Fibroblast of lung (primary cell): Measurements from ENCODE around the gene ACSS1. TPM values are rescaled to one million over a fixed set of nuclear protein-coding genes. Genes with fewer than 3 reads are reported as not detected.

Source experiments
- DNase-seq, 2 donors: peaks; one replicate each; pipeline versions ENCODE4 v3.0.0 to v3.0.0-alpha.2; 2010; ENCODE audit warnings: low read depth in 2 of 2
- H2AFZ ChIP-seq: 2 replicates; pipeline ENCODE4 v1.5.1; 2012; ENCODE audit warnings: low read length, control low read depth, inconsistent platforms
- H3K27ac ChIP-seq: 2 replicates; pipeline ENCODE4 v1.5.1; 2011; ENCODE audit warnings: low read length, control low read depth; ENCODE audit not compliant: insufficient read depth
- H3K27me3 ChIP-seq: 2 replicates; pipeline ENCODE4 v1.5.1; 2011; ENCODE audit warnings: mild to moderate bottlenecking, low read length; ENCODE audit not compliant: control insufficient read depth, insufficient read depth
- H3K36me3 ChIP-seq: 2 replicates; pipeline ENCODE4 v1.5.1; 2011; ENCODE audit warnings: low read length; ENCODE audit not compliant: control insufficient read depth, insufficient read depth
- H3K4me1 ChIP-seq: 2 replicates; pipeline ENCODE4 v1.5.1; 2011; ENCODE audit warnings: low read length; ENCODE audit not compliant: control insufficient read depth, insufficient read depth; ENCODE audit errors: extremely low read depth
- H3K4me2 ChIP-seq: 2 replicates; pipeline ENCODE4 v1.5.1; 2011; ENCODE audit warnings: low read length, control low read depth; ENCODE audit not compliant: insufficient read depth; ENCODE audit errors: extremely low read depth
- H3K4me3 ChIP-seq, 4 experiments: fragments of 200-600 bp in 1 of 4; sonication (generic) in 1 of 4; replicated peaks in 1 of 4; 2 replicates each; pipeline ENCODE4 v1.5.1; 2011 to 2016; ENCODE audit warnings: low read length in 4 of 4, low read depth in 3 of 4, mild to moderate bottlenecking in 3 of 4, control low read depth in 2 of 4, inconsistent platforms in 1 of 4, mixed read lengths in 1 of 4; ENCODE audit not compliant: insufficient read depth in 1 of 4; ENCODE audit errors: control extremely low read depth in 1 of 4
- H3K79me2 ChIP-seq: 2 replicates; pipeline ENCODE4 v1.5.1; 2012; ENCODE audit warnings: mild to moderate bottlenecking, low read length, inconsistent platforms; ENCODE audit not compliant: control insufficient read depth, insufficient read depth
- H3K9ac ChIP-seq: 2 replicates; pipeline ENCODE4 v1.5.1; 2011; ENCODE audit warnings: mild to moderate bottlenecking, low read length, control low read depth; ENCODE audit not compliant: insufficient read depth
- H3K9me3 ChIP-seq: 2 replicates; pipeline ENCODE4 v1.5.1; 2012; ENCODE audit warnings: low read depth, low read length; ENCODE audit not compliant: control insufficient read depth, insufficient read depth
- H4K20me1 ChIP-seq: 2 replicates; pipeline ENCODE4 v1.5.1; 2011; ENCODE audit warnings: low read length; ENCODE audit not compliant: control insufficient read depth, insufficient read depth; ENCODE audit errors: extremely low read depth
- EZH2 ChIP-seq: IDR thresholded peaks from 2 replicates; pipeline ENCODE4 v1.5.1; 2012; ENCODE audit warnings: low read length, control low read depth, mild to moderate bottlenecking; ENCODE audit errors: missing control alignments
- polyA plus RNA-seq, 2 donors: library from polyadenylated mRNA; depleted of rRNA in 1 of 2; stranded (reverse) in 1 of 2; unstranded in 1 of 2; fragments of >200 nt; gene quantifications; 2 replicates each; pipeline ENCODE4 v1.2.1, GENCODE V29; 2011 to 2012; ENCODE audit warnings: missing spikeins in 1 of 2
- total RNA-seq: library from RNA; depleted of rRNA; stranded (reverse); fragments of >200 nt; gene quantifications from 2 replicates; pipeline ENCODE4 v1.2.1, GENCODE V29; 2014
- TF ChIP-seq, protein P1 (sequence below), 2 donors: IDR thresholded peaks in 1 of 2; conservative IDR thresholded peaks in 1 of 2; 1 replicate in 1 of 2; 2 replicates in 1 of 2; pipeline ENCODE4 v1.5.1; 2011 to 2012; ENCODE audit warnings: low read length in 2 of 2, control low read depth in 1 of 2, inconsistent platforms in 1 of 2, low read depth in 1 of 2, mild to moderate bottlenecking in 1 of 2

ACSS1 gene
- total and polyA plus RNA-seq, 2 donors (not counting 1 experiment from before 2014, with no cell fraction given) = 1.3 to 3.4 TPM

DNA sequence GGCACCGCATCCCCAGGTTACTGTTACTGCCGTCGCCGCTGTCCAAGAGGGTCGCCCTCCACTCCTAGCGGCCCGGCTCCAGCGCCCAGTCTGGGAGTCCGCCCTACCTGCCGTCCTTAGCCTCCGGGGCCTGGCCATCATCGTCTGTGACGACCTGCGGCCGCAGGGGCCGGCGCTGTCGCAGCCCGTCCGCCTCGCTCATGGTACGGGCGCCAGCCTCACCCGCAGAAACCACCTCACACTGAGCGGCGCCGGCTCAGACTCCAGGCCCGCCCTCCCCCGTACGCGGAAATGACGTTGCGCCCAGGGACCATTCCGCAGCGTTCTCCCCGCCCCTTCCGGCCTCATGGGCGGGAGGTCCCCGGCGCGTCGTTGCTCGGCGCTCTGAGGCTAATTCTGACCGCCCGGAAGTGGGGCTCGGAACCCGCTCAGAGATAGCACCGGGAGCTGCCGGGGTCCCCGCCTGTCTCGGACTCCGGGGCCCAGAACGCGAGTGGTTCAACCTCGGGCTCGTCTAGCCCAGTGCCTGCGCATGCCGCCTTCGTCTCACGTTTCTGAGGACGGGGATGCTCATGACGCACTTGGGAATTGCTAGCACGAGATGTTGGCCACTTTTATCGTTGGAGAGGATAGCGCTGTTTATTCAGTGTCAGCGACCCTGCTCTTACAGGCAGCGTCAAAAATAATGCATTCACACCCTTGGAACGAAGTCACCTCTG, 65.3 kb downstream of the ACSS1 start, which contains the start of gene APMAP:
TSS of gene APMAP (minus strand) at position 265 of the 719 bp plus-strand sequence. CDS start at position 202, 63 bp downstream.
- H3K36me3 ChIP-seq = no peaks in the 10 kb centered on the region
- H3K4me1 ChIP-seq = no peaks in the 10 kb centered on the region
- peak within 1 kb of the TSS; percentile 83 for H3K4me2 ChIP-seq
- DNase-seq = peak; percentile 88 to 89
- no peak for TF ChIP-seq EZH2
- TF ChIP-seq, protein P1, sequence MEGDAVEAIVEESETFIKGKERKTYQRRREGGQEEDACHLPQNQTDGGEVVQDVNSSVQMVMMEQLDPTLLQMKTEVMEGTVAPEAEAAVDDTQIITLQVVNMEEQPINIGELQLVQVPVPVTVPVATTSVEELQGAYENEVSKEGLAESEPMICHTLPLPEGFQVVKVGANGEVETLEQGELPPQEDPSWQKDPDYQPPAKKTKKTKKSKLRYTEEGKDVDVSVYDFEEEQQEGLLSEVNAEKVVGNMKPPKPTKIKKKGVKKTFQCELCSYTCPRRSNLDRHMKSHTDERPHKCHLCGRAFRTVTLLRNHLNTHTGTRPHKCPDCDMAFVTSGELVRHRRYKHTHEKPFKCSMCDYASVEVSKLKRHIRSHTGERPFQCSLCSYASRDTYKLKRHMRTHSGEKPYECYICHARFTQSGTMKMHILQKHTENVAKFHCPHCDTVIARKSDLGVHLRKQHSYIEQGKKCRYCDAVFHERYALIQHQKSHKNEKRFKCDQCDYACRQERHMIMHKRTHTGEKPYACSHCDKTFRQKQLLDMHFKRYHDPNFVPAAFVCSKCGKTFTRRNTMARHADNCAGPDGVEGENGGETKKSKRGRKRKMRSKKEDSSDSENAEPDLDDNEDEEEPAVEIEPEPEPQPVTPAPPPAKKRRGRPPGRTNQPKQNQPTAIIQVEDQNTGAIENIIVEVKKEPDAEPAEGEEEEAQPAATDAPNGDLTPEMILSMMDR (conservative IDR thresholded peaks at IDR 0.05 in 1 of 2, IDR thresholded peaks at IDR 0.05 in 1 of 2; ENCODE audit: low read depth in 1 of 2, low read length in 2 of 2) = no peak
- H3K27me3 ChIP-seq = peaks cover 5% of the 10 kb centered on the region
- H3K9ac ChIP-seq = peak within 1 kb of the TSS; percentile 93
- H3K9me3 ChIP-seq = no peaks in the 10 kb centered on the region
- peak within 1 kb of the TSS; percentile 92 for H2AFZ ChIP-seq
- no peaks in the 10 kb centered on the region for H4K20me1 ChIP-seq
- H3K79me2 ChIP-seq = peaks cover 20% of the 10 kb centered on the region
- H3K27ac ChIP-seq = peak within 1 kb of the TSS; percentile 97
- peak within 1 kb of the TSS; percentile 61 to 84 (median 78) for H3K4me3 ChIP-seq

DNA sequence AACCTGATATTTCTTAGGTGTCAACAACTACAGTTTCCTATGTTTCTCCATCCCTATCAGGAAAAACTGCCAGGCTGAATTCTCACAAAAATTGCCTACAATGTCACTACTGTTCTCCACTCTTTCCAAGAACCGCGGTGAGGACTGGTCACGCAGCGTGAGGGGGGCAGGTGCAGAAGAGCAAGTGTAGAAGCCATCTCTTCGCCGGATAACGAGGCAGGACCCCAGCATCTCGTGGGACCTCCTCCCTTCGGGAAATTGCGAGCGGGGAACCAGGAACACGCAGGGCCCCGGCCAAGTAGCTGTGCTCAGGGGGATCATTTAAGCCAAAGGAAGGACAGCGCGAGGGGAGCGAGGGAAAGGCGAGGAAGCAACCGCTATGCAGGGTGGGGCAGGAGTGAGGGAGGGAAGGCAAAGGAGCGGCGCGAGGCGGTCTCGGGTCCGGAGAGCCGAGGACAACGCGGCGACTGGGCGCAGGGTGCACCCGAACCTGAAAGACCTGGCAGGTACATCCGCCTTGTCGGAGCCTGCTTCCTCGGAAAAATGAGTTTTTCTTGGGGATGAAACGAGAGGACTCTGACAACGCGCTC, 65.9 kb downstream of the ACSS1 start:
- Histone ChIP-seq H3K4me2 (peak overlapping the region; percentile 83), H2AFZ (peak overlapping the region; percentile 84), H3K9me3 (no peaks in the 10 kb centered on the region), H3K79me2 (peaks cover 22% of the 10 kb centered on the region), H3K36me3 (no peaks in the 10 kb centered on the region), H3K27ac (peak overlapping the region; percentile 97), H3K27me3 (peaks cover 2% of the 10 kb centered on the region), H3K9ac (peak overlapping the region; percentile 93), H4K20me1 (no peaks in the 10 kb centered on the region), H3K4me3 (peak overlapping the region; percentile 61 to 84 (median 78)), H3K4me1 (no peaks in the 10 kb centered on the region)
- DNase-seq = peak in 1 of 2 donors; percentile 9
- no peak for TF ChIP-seq EZH2
- TF ChIP-seq, protein P1 (conservative IDR thresholded peaks at IDR 0.05 in 1 of 2, IDR thresholded peaks at IDR 0.05 in 1 of 2; ENCODE audit: low read depth in 1 of 2, low read length in 2 of 2) = no peak

DNA sequence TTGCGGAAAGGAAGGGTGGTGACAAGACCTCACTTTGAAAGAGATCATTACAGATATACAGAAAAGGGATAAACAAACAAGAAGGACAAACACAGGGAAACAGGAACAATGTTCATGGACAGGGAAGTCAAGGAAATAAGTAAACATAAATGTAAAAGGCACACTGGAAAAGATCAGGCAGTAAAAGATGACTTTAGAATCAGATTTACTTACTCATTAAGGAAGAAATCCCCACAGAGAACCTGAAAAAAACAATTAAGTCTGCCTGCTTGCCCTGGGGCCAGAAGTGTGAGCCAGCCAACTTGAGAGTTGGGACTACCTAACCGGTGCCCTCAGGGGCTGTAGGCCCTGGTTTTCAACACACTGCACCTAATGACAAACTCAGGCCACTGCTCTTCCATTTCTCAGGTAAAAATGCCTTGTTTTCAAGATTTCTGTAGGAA, 67.1 kb downstream of the ACSS1 start:
- TF ChIP-seq EZH2 = no peak
- TF ChIP-seq, protein P1 (conservative IDR thresholded peaks at IDR 0.05 in 1 of 2, IDR thresholded peaks at IDR 0.05 in 1 of 2; ENCODE audit: low read depth in 1 of 2, low read length in 2 of 2) = no peak
- H4K20me1 ChIP-seq = no peaks in the 10 kb centered on the region
- H2AFZ ChIP-seq = no peak overlapping the region
- no peak for DNase-seq
- peak overlapping the region in 2 of 4 experiments; percentile 23 to 84 for H3K4me3 ChIP-seq
- H3K79me2 ChIP-seq = peaks cover 22% of the 10 kb centered on the region
- H3K27ac ChIP-seq = no peak overlapping the region
- no peaks in the 10 kb centered on the region for H3K27me3 ChIP-seq
- H3K4me1 ChIP-seq = no peaks in the 10 kb centered on the region
- H3K36me3 ChIP-seq = no peaks in the 10 kb centered on the region
- H3K9me3 ChIP-seq = no peaks in the 10 kb centered on the region
- no peak overlapping the region for H3K9ac ChIP-seq
- H3K4me2 ChIP-seq = peak overlapping the region; percentile 38
